ENCODE data around the gene IRAK1. TPM values are rescaled to one million over a fixed set of nuclear protein-coding genes. Genes with fewer than 3 reads are reported as not detected.

Gene IRAK1
- total and polyA plus RNA-seq, 12 donors, result 18.2 to 59.0 (median 27.1) TPM

GRCh38 chrX:154046031-154046781 lies 26.5 kb upstream of the IRAK1 start:
- Histone ChIP-seq H3K27me3 (peaks cover 0 to 65% (median 0%) of the 10 kb centered on the region in 7 donors), H3K9me3 (no peaks in the 10 kb centered on the region), H3K4me3 (no peak overlapping the region), H3K27ac (peak overlapping the region in 8 of 10 donors; percentile 31 to 75 (median 50)), H3K4me1 (peaks cover 21 to 97% (median 63%) of the 10 kb centered on the region in 9 donors), H3K36me3 (peaks cover 0 to 19% (median 0%) of the 10 kb centered on the region in 9 donors)
- intact Hi-C loops (cut with DNase I), result loop anchor here in 1 of 10 donors (2.0 kb wide), 1 partner anchor 25 kb away; no protein-coding TSS in a partner anchor
- peak; percentile 28 to 43 for DNase-seq
- peak in 3 of 9 donors; percentile 34 to 44 (median 37) for TF ChIP-seq CTCF (IDR thresholded peaks at IDR 0.05)
- peak; percentile 60 to 78 (median 72) for ATAC-seq
- WGBS, 2 donors, result 12 to 17% methylated on average over 9 to 10 of the region's 10 CpGs

- Histone ChIP-seq H3K27ac (no peak overlapping the region), H3K27me3 (peaks cover 0 to 61% (median 0%) of the 10 kb centered on the region in 7 donors), H3K9me3 (no peaks in the 10 kb centered on the region), H3K4me1 (peaks cover 18 to 94% (median 70%) of the 10 kb centered on the region in 9 donors), H3K36me3 (peaks cover 0 to 21% (median 0%) of the 10 kb centered on the region in 9 donors), H3K4me3 (no peak overlapping the region)
- TF ChIP-seq CTCF (IDR thresholded peaks at IDR 0.05), result no peak
- no peak for ATAC-seq
- intact Hi-C loops (cut with DNase I), result no loop called here
- no peak for DNase-seq
- WGBS, 2 donors, result 90 to 96% methylated on average over 6 of the region's 6 CpGs
Observed at GRCh38 chrX:154044091-154044490, 24.4 kb upstream of the IRAK1 start.

DNA sequence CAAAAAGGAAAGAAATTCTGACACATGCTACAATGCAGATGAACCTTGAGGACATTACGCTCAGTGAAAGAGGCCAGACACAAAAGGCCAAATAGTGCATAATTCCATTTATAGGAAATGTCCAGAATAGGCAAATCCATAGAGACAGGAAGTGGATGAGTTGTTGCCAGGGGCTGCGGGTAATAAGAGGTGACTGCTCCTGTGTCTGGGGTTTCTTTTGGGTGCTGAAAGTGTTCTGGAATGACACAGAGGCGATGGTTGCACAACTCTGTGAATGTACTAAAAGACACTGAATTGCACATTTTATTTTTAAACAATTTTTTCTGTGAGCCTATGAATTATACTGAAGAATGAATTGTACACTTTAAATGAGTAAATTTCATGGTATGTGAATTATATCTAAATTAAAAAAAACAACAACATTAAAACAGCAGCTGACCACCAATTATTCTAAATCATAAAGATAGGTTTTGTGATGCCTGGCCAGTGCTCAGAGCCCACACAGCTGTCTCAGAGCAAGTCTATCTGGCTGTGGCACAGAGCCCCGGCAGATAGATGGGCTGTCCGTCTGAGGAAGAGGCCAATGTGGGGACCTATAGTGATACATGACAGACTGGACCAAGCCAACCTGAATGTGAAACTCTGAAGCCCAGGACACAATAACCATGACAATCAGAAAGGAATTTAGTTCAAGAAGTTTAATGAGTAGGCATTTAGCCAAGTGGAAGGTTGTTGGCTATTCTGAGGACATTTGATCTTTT lies 23.5 kb upstream of the IRAK1 start:
- intact Hi-C loops (cut with DNase I), result no loop called here
- Histone ChIP-seq H3K36me3 (peaks cover 0 to 21% (median 0%) of the 10 kb centered on the region in 9 donors), H3K4me3 (no peak overlapping the region), H3K4me1 (peaks cover 15 to 90% (median 70%) of the 10 kb centered on the region in 9 donors), H3K9me3 (no peaks in the 10 kb centered on the region), H3K27ac (no peak overlapping the region), H3K27me3 (peaks cover 0 to 65% (median 0%) of the 10 kb centered on the region in 7 donors)
- 29 to 39% methylated on average over 5 of the region's 5 CpGs for WGBS, 2 donors
- TF ChIP-seq CTCF (IDR thresholded peaks at IDR 0.05), result no peak
- ATAC-seq (no peak), DNase-seq (no peak)

GRCh38 chrX:154040863-154041262 lies 21.2 kb upstream of the IRAK1 start:
- H3K9me3 ChIP-seq, result no peaks in the 10 kb centered on the region
- peaks cover 12 to 67% (median 54%) of the 10 kb centered on the region in 9 donors for H3K4me1 ChIP-seq
- TF ChIP-seq CTCF (IDR thresholded peaks at IDR 0.05), result no peak
- DNase-seq (no peak), ATAC-seq (no peak)
- 82 to 85% methylated on average over 13 of the region's 13 CpGs for WGBS, 2 donors
- no peak overlapping the region for H3K4me3 ChIP-seq
- H3K36me3 ChIP-seq, result peaks cover 0 to 15% (median 0%) of the 10 kb centered on the region in 9 donors
- peak overlapping the region in 3 of 10 donors; percentile 8 to 28 (median 10) for H3K27ac ChIP-seq
- intact Hi-C loops (cut with DNase I), result no loop called here
- H3K27me3 ChIP-seq, result peaks cover 0 to 61% (median 0%) of the 10 kb centered on the region in 7 donors

Data from heart right ventricle (tissue), 16 donors.